Panc1 (cell line): ENCODE data around the gene ARMCX6.

Experiments used
- CTCF ChIP-seq: fragments of 450-650 bp; IDR thresholded peaks from 2 replicates; pipeline ENCODE4 v1.5.1; 2017; ENCODE audit warnings: mild to moderate bottlenecking
- POLR2AphosphoS5 ChIP-seq: IDR thresholded peaks from 2 replicates; pipeline ENCODE4 v1.6.1; 2012; ENCODE audit warnings: mild to moderate bottlenecking, low read depth, low read length, moderate library complexity
- REST ChIP-seq, 2 experiments: IDR thresholded peaks; 2 replicates each; pipeline ENCODE4 v1.6.1; 2011 to 2012; ENCODE audit warnings: low read depth in 2 of 2, control low read depth in 1 of 2, low read length in 1 of 2, mild to moderate bottlenecking in 1 of 2, moderate library complexity in 1 of 2; ENCODE audit not compliant: insufficient read depth in 1 of 2
- SIN3A ChIP-seq: IDR thresholded peaks from 2 replicates; pipeline ENCODE4 v1.6.1; 2012; ENCODE audit warnings: low read depth, mild to moderate bottlenecking, low read length, moderate library complexity, borderline replicate concordance; ENCODE audit not compliant: insufficient read depth
- TCF7L2 ChIP-seq: IDR thresholded peaks from 2 replicates; pipeline ENCODE4 v1.6.1; 2011; ENCODE audit warnings: mild to moderate bottlenecking, low read depth, low read length, inconsistent platforms

GRCh38 chrX:101605728-101606127 lies 12.1 kb downstream of the ARMCX6 start:
- no peak for TF ChIP-seq CTCF
- TF ChIP-seq POLR2AphosphoS5, result no peak
- no peak for TF ChIP-seq TCF7L2
- no peak for TF ChIP-seq REST (IDR thresholded peaks at IDR 0.05; ENCODE audit: insufficient read depth in 1 of 2, low read depth in 2 of 2, low read length in 1 of 2)
- TF ChIP-seq SIN3A, result no peak
